Tongue (tissue), 2 donors: ENCODE results near the gene MB. TPM values are rescaled to one million over a fixed set of nuclear protein-coding genes. Genes with fewer than 3 reads are reported as not detected.
"Not testable (repeated sequence)": the region's sequence is repeated elsewhere in the genome, so short reads cannot be mapped to it uniquely, and the experiment has no call there.

Experiments
- DNase-seq: peaks from one replicate; pipeline ENCODE4 v3.0.0-alpha.2; 2015
- total RNA-seq: library from RNA; depleted of rRNA; stranded (reverse); fragments of >200 nt; gene quantifications from one replicate; pipeline ENCODE4 v1.2.3, GENCODE V29; 2014

Gene MB
- total RNA-seq, 1 donor from 2014 or later, result 649 TPM

- no peak for DNase-seq
Measured at GRCh38 chr22:35637254-35637653, 20.1 kb upstream of the MB start.

- no peak for DNase-seq
Measured at GRCh38 chr22:35634943-35635540, 17.9 kb upstream of the MB start.

GRCh38 chr22:35634015-35634414, 16.9 kb upstream of the MB start:
- no peak for DNase-seq

- DNase-seq, result no peak
Measured at GRCh38 chr22:35633520-35633919, 16.4 kb upstream of the MB start.

GRCh38 chr22:35632935-35633334, 15.8 kb upstream of the MB start:
- no peak for DNase-seq

GRCh38 chr22:35631597-35631996, 14.5 kb upstream of the MB start:
- peak; percentile 37 for DNase-seq

- no peak for DNase-seq
Measured at GRCh38 chr22:35630891-35631290, 13.8 kb upstream of the MB start.

- DNase-seq, result no peak
Measured at GRCh38 chr22:35630387-35630793, 13.3 kb upstream of the MB start.

GRCh38 chr22:35629406-35630216, 12.5 kb upstream of the MB start:
- peak; percentile 57 for DNase-seq

- no peak for DNase-seq
Measured at GRCh38 chr22:35628732-35629131, 11.6 kb upstream of the MB start.

GRCh38 chr22:35627267-35628041, 10.3 kb upstream of the MB start:
- peak; percentile 84 for DNase-seq

- no peak for DNase-seq
Measured at GRCh38 chr22:35625763-35626432, 8.8 kb upstream of the MB start.

- DNase-seq, result no peak
Measured at GRCh38 chr22:35624547-35624946, 7.4 kb upstream of the MB start.

- DNase-seq, result not testable (repeated sequence)
Measured at GRCh38 chr22:35623885-35624284, 6.8 kb upstream of the MB start.

- DNase-seq, result peak; percentile 92
Measured at GRCh38 chr22:35622191-35622913, 5.2 kb upstream of the MB start.

- DNase-seq, result no peak
Measured at GRCh38 chr22:35621451-35621850, 4.3 kb upstream of the MB start.

- peak; percentile 84 for DNase-seq
Measured at GRCh38 chr22:35620624-35621251, 3.6 kb upstream of the MB start.

- DNase-seq, result no peak
Measured at GRCh38 chr22:35619336-35620094, 2.4 kb upstream of the MB start.

- no peak for DNase-seq
Measured at GRCh38 chr22:35618427-35619223, 1.5 kb upstream of the MB start.

- DNase-seq, result no peak
Measured at GRCh38 chr22:35616043-35616442, 1.1 kb downstream of the MB start.
